Calu3 (cell line): ENCODE measurements around the gene TBX15. TPM values are rescaled to one million over a fixed set of nuclear protein-coding genes. Genes with fewer than 3 reads are reported as not detected.

ENCODE experiments used
- BruUV-seq: library from RNA; stranded (reverse); fragments of 400-500 nt; replicated peaks from 2 replicates; lab custom pipeline; 2021; lab: Mats Ljungman, UMichigan
- CTCF ChIA-PET: fragments of 300-600 bp; sonication (Branson Sonifier 250); formaldehyde crosslinking; loops from one replicate; lab custom pipeline; 2022; ENCODE audit warnings: antibody characterized with exemption; lab: Charles Lee
- DNase-seq: peaks from one replicate; pipeline ENCODE4 v3.0.0; 2022
- H3K27ac Mint-ChIP-seq: one replicate; pipeline ENCODE4 v1.8.0; 2022; ENCODE audit warnings: mixed read lengths; ENCODE audit not compliant: unreplicated experiment
- H3K27me3 Mint-ChIP-seq: one replicate; pipeline ENCODE4 v1.8.0; 2022; ENCODE audit warnings: mixed read lengths; ENCODE audit not compliant: unreplicated experiment
- H3K36me3 Mint-ChIP-seq: one replicate; pipeline ENCODE4 v1.8.0; 2022; ENCODE audit warnings: mild to moderate bottlenecking, moderate library complexity, mixed read lengths; ENCODE audit not compliant: insufficient read depth, unreplicated experiment
- H3K4me1 Mint-ChIP-seq: one replicate; pipeline ENCODE4 v1.8.0; 2022; ENCODE audit warnings: mild to moderate bottlenecking, low read depth, mixed read lengths; ENCODE audit not compliant: unreplicated experiment
- H3K4me3 Mint-ChIP-seq: one replicate; pipeline ENCODE4 v1.8.0; 2022; ENCODE audit warnings: mild to moderate bottlenecking, low read depth, moderate library complexity, mixed read lengths; ENCODE audit not compliant: unreplicated experiment
- H3K9me3 Mint-ChIP-seq: one replicate; pipeline ENCODE4 v1.8.0; 2022; ENCODE audit warnings: low read depth, mixed read lengths; ENCODE audit not compliant: unreplicated experiment
- CTCF ChIP-seq: fragments of 200-600 bp; IDR thresholded peaks from one replicate; pipeline ENCODE4 v1.8.0; 2022; ENCODE audit warnings: antibody characterized with exemption; ENCODE audit not compliant: unreplicated experiment
- intact Hi-C: fragments of 100-400 bp; cut with micrococcal nuclease; formaldehyde crosslinking; loops from one replicate; pipeline ENCODE4 v1.10.0; 2022; ENCODE audit not compliant: unreplicated experiment
- total RNA-seq: library from RNA; stranded (reverse); gene quantifications from 2 replicates; pipeline ENCODE4 v1.2.3, GENCODE V29; 2022

Gene TBX15
- total RNA-seq, 1 experiment from 2014 or later = not detected

- Mint-ChIP-seq H3K27ac (no peak overlapping the region), H3K4me1 (peaks cover 18% of the 10 kb centered on the region), H3K36me3 (peaks cover 10% of the 10 kb centered on the region), H3K4me3 (no peak overlapping the region), H3K27me3 (no peaks in the 10 kb centered on the region), H3K9me3 (no peaks in the 10 kb centered on the region)
- BruUV-seq = no TSS peak
- CTCF ChIA-PET = no interaction called here
- DNase-seq = no peak
- no peak for TF ChIP-seq CTCF
- intact Hi-C loops = loop anchor here (5.0 to 10.0 kb wide), 2 partner anchors 90 to 838 kb away; no protein-coding TSS in a partner anchor
Measured at GRCh38 chr1:118912574-118912973, 75.6 kb downstream of the TBX15 start.

GRCh38 chr1:118911571-118911970 is 76.6 kb downstream of the TBX15 start:
- no TSS peak for BruUV-seq

GRCh38 chr1:118907466-118907865 is 80.7 kb downstream of the TBX15 start:
- Mint-ChIP-seq H3K4me3 (no peak overlapping the region), H3K4me1 (no peaks in the 10 kb centered on the region), H3K27me3 (no peaks in the 10 kb centered on the region), H3K9me3 (no peaks in the 10 kb centered on the region), H3K27ac (no peak overlapping the region), H3K36me3 (no peaks in the 10 kb centered on the region)
- DNase-seq = no peak
- no TSS peak for BruUV-seq
- intact Hi-C loops = no loop called here
- CTCF ChIA-PET = no interaction called here
- no peak for TF ChIP-seq CTCF

More at GRCh38 chr1:118911571-118911970, 76.6 kb downstream of the TBX15 start:
- H3K27ac Mint-ChIP-seq = no peak overlapping the region
- no peak for TF ChIP-seq CTCF
- no peaks in the 10 kb centered on the region for H3K9me3 Mint-ChIP-seq
- no peak for DNase-seq
- peaks cover 10% of the 10 kb centered on the region for H3K36me3 Mint-ChIP-seq
- no peaks in the 10 kb centered on the region for H3K27me3 Mint-ChIP-seq
- peaks cover 18% of the 10 kb centered on the region for H3K4me1 Mint-ChIP-seq
- H3K4me3 Mint-ChIP-seq = no peak overlapping the region
- CTCF ChIA-PET = no interaction called here
- intact Hi-C loops = loop anchor here (5.0 to 10.0 kb wide), 2 partner anchors 91 to 837 kb away; no protein-coding TSS in a partner anchor

- Mint-ChIP-seq H3K9me3 (no peaks in the 10 kb centered on the region), H3K27ac (no peak overlapping the region), H3K4me1 (no peaks in the 10 kb centered on the region), H3K36me3 (no peaks in the 10 kb centered on the region), H3K27me3 (no peaks in the 10 kb centered on the region), H3K4me3 (no peak overlapping the region)
- DNase-seq = no peak
- intact Hi-C loops = no loop called here
- no peak for TF ChIP-seq CTCF
- CTCF ChIA-PET = no interaction called here
- no TSS peak for BruUV-seq
Measured at GRCh38 chr1:118905671-118906070, 82.5 kb downstream of the TBX15 start.
